Posterior cingulate gyrus (tissue), 11 donors: ENCODE data around the gene TUBB3.
"Not testable (repeated sequence)": the region's sequence is repeated elsewhere in the genome, so short reads cannot be mapped to it uniquely, and the experiment has no call there.

ENCODE experiments used
- DNase-seq, 10 donors: peaks; one replicate each; pipeline versions ENCODE4 v3.0.0 to v3.0.0-alpha.2; 2020 to 2021; ENCODE audit warnings: mixed read lengths in 3 of 10
- intact Hi-C: fragments of 100-400 bp; cut with DNase I; formaldehyde crosslinking; loops from one replicate; pipeline ENCODE4 v1.15.1; 2023

The TUBB3 gene

DNA sequence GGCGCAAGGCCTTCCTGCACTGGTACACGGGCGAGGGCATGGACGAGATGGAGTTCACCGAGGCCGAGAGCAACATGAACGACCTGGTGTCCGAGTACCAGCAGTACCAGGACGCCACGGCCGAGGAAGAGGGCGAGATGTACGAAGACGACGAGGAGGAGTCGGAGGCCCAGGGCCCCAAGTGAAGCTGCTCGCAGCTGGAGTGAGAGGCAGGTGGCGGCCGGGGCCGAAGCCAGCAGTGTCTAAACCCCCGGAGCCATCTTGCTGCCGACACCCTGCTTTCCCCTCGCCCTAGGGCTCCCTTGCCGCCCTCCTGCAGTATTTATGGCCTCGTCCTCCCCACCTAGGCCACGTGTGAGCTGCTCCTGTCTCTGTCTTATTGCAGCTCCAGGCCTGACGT, 12.5 kb downstream of the TUBB3 start:
- intact Hi-C loops, DNase-seq: not testable (repeated sequence)

- DNase-seq = no peak
- intact Hi-C loops = no loop called here
Observed at GRCh38 chr16:89936034-89936433, 12.9 kb downstream of the TUBB3 start.

GRCh38 chr16:89936508-89936907, 13.4 kb downstream of the TUBB3 start:
- DNase-seq = no peak
- intact Hi-C loops = no loop called here

GRCh38 chr16:89936981-89937380, 13.8 kb downstream of the TUBB3 start:
- DNase-seq = no peak
- intact Hi-C loops = no loop called here

GRCh38 chr16:89938175-89938885, 15.2 kb downstream of the TUBB3 start:
- intact Hi-C loops = no loop called here

DNA sequence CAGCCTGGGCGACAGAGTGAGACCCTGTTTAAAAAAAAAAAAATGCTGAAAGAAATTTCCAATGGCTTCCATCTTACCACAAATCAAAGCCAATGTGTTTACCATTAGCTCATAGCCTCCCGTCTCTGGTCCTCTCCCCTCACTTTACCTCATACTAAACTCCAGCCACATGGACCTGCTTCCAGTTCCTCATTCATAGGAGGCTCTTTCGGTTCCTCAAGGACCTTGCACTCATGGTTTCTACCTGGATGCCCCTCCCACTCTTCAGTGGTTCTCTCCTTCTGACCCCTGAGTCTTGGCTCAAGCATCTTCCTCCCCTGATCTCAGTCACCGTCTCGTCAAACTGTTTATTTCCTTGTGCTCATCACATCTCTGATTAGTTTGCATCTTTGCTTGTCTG, 21.6 kb downstream of the TUBB3 start:
- intact Hi-C loops = no loop called here
- DNase-seq = no peak

More at GRCh38 chr16:89938175-89938885, 15.2 kb downstream of the TUBB3 start:
- no peak for DNase-seq

GRCh38 chr16:89945654-89946053, 22.5 kb downstream of the TUBB3 start:
- intact Hi-C loops = no loop called here

DNA sequence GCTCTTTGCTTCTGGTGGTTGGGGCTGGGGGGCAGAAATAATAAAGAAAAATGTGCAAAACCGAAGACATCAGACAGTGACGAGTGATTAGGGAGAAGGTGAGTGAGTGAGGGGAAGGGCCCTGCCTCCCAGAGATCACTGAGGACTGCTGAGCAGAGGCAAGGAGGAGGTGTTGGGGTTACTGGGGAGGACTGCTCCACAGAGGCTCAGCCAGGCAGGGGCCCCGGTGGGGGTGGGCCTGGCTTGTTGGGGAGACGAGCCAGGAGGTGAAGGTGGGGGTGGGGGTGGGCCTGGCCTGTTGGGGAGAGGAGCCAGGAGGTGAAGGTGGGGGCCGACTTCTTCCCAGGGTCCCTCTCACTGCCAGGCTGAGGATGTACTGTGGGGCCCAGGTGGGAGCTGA, 23.4 kb downstream of the TUBB3 start:
- no peak for DNase-seq
- intact Hi-C loops = no loop called here

More at GRCh38 chr16:89945654-89946053, 22.5 kb downstream of the TUBB3 start:
- DNase-seq = no peak

GRCh38 chr16:89949121-89949742, 26.1 kb downstream of the TUBB3 start:
- intact Hi-C loops = no loop called here
- DNase-seq = peak in 1 of 10 donors; percentile 77

- intact Hi-C loops = no loop called here
- DNase-seq = peak in 2 of 10 donors; percentile 40 to 85
Observed at GRCh38 chr16:89949756-89950155, 26.6 kb downstream of the TUBB3 start.

GRCh38 chr16:89951509-89951908, 28.4 kb downstream of the TUBB3 start:
- no peak for DNase-seq
- intact Hi-C loops = no loop called here

DNA sequence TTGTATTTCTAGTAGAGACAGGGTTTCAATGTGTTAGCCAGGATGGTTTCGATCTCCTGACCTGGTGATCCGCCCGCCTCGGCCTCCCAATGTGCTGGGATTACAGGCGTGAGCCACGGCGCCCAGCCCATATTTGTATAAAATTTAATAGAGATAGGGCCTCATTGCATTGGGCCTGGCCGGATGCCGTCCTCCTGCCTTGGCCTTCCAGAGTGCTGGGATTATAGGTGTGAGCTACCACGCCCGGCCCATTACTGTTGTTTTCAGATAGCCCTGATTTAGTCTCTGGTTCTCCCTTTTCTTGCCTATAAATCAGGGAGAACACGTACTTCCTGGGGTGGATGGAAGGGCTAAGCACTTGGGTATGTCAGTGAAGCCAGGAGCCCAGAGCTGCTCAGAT, 28.9 kb downstream of the TUBB3 start:
- peak in 1 of 10 donors; percentile 54 for DNase-seq
- intact Hi-C loops = no loop called here

GRCh38 chr16:89952551-89952950, 29.4 kb downstream of the TUBB3 start:
- peak in 2 of 10 donors; percentile 48 to 61 for DNase-seq
- intact Hi-C loops = no loop called here

- DNase-seq = peak in 2 of 10 donors; percentile 59 to 78
- intact Hi-C loops = no loop called here
Observed at GRCh38 chr16:89953671-89954406, 30.7 kb downstream of the TUBB3 start.

DNA sequence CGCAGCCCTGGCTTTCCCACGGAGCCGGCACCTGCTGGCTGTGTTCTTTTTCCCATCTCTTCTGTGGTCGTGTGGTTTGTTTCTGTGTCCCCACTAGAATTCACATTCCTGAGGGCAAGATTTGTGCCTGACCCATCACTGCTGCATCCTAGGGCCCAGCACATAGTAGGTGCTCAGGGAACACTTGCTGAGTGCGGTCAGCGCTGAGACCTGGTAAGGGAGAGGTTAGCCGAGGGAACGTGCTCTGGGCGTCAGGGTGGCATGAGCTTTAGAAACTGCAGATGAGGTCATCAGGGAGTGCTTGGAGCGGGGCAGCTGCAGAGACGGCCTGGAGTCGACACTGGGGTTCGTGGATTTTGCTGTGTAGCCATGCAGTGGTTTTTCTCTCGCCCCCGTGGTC, 31.3 kb downstream of the TUBB3 start:
- DNase-seq = peak in 2 of 10 donors; percentile 35 to 55
- intact Hi-C loops = no loop called here

DNA sequence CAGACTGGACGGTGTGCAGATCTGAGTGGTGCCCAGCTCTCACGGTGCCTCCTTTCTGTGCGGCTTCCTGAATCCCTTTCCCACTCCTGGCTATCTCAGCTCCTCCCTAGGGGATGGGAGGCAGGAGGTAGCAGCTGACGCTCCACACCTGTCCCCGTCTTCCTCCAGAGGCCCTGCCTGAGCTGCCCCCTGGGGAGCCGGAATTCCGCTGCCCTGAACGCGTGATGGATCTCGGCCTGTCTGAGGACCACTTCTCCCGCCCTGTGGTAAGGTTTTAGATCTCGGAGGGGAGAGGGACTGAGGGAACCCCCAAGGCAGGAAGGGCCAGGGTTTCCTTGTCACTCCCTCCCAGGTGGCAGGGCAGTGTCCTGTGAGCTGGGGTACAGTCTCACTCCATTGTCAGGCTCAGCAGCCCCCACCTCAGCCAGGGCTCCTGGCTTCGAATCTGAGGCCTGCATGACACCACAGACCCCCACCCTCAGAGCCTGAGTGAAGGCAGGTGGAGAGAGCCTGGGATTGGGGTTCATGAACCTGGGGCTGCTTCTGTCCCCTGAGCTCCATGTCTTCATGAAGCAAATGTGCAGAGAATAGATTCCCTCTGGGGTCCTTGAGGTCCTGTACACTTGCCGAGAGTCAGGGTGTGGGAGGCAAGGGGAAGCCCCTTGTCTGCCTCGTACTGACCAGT, 32.0 kb downstream of the TUBB3 start:
- intact Hi-C loops = no loop called here
- DNase-seq = peak in 2 of 10 donors; percentile 51 to 66

DNA sequence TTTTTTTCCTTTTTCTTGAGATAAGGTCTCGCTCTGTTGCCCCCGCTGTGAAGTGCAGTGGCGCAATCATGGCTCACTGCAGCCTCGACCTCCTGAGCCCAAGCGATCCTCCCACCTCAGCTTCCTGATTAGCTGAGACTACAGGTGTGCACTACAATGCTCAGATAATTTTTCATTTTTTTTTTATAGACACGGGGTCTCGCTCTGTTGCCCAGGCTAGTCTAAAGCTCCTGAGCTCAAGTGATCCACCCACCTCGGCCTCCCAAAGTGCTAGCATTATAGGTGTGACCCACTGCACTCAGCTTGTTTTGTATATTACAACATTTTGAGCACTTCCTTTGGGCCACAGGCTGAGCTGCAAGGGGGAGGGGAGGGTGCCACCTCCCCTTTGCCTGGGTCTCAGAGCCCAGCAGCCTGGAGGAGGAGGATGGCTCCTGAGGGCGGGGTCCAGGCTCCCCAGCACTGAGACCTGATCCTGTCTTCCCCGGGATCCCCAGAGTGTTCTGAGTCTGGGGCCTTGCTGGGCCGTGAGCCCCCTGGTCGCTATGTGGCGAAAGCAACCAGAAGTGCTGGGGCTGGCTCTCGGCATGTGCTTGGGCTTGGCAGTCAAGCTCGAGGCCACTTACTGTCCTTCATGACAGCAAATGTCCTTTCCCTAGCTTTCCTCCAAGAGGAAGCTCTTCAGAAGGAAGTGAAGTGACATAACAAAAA, 33.5 kb downstream of the TUBB3 start:
- peak in 2 of 10 donors; percentile 30 to 54 for DNase-seq
- intact Hi-C loops = no loop called here

GRCh38 chr16:89957216-89957785, 34.2 kb downstream of the TUBB3 start:
- intact Hi-C loops = no loop called here

GRCh38 chr16:89958068-89958467, 34.9 kb downstream of the TUBB3 start:
- intact Hi-C loops = no loop called here
- peak in 4 of 10 donors; percentile 12 to 88 (median 52) for DNase-seq

More at GRCh38 chr16:89957216-89957785, 34.2 kb downstream of the TUBB3 start:
- DNase-seq = peak in 2 of 10 donors; percentile 59 to 64

DNA sequence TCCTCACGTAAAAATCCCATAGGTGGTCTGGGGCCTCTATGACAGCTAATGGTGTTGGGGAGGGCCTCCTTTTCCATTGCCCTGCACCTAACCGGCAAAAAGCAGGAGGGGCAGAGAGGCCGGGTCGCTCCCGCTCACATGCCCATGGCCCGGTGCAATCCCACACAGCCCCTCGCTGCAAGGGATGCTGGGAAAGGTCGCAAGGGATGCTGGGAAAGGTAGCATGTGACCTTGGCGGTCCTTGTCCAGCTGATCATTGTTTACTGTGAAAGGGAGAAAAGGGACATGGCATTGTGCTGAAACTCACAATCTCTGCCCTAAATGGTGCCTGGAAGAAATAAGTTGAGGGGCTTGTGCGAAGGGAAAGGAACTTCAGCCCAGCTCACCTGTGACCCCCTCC, 35.5 kb downstream of the TUBB3 start:
- DNase-seq = peak in 1 of 10 donors; percentile 30
- intact Hi-C loops = no loop called here
